Measurements from ENCODE around the gene PLPP2.

The PLPP2 gene

GRCh38 chr19:325937-326565 lies 34.8 kb upstream of the PLPP2 start:
- no peak for TF ChIP-seq CTCF (IDR thresholded peaks at IDR 0.05; ENCODE audit: low read depth, low read length)

GRCh38 chr19:325173-325936 lies 34.2 kb upstream of the PLPP2 start:
- no peak overlapping the region for H3K4me3 ChIP-seq (ENCODE audit: low read depth, low read length)
- TF ChIP-seq CTCF (IDR thresholded peaks at IDR 0.05; ENCODE audit: low read depth, low read length): no peak

More at GRCh38 chr19:325937-326565, 34.8 kb upstream of the PLPP2 start:
- H3K4me3 ChIP-seq (ENCODE audit: low read depth, low read length): no peak overlapping the region

GRCh38 chr19:324716-325115 lies 33.5 kb upstream of the PLPP2 start:
- no peak for TF ChIP-seq CTCF (IDR thresholded peaks at IDR 0.05; ENCODE audit: low read depth, low read length)
- no peak overlapping the region for H3K4me3 ChIP-seq (ENCODE audit: low read depth, low read length)

- TF ChIP-seq CTCF (IDR thresholded peaks at IDR 0.05; ENCODE audit: low read depth, low read length): no peak
- H3K4me3 ChIP-seq (ENCODE audit: low read depth, low read length): no peak overlapping the region
Observed at GRCh38 chr19:322616-323015, 31.4 kb upstream of the PLPP2 start.

- no peak overlapping the region for H3K4me3 ChIP-seq (ENCODE audit: low read depth, low read length)
- no peak for TF ChIP-seq CTCF (IDR thresholded peaks at IDR 0.05; ENCODE audit: low read depth, low read length)
Observed at GRCh38 chr19:318509-318774, 27.2 kb upstream of the PLPP2 start.

GRCh38 chr19:317710-318508 lies 26.7 kb upstream of the PLPP2 start:
- TF ChIP-seq CTCF (IDR thresholded peaks at IDR 0.05; ENCODE audit: low read depth, low read length): no peak
- H3K4me3 ChIP-seq (ENCODE audit: low read depth, low read length): no peak overlapping the region

- no peak overlapping the region for H3K4me3 ChIP-seq (ENCODE audit: low read depth, low read length)
- no peak for TF ChIP-seq CTCF (IDR thresholded peaks at IDR 0.05; ENCODE audit: low read depth, low read length)
Observed at GRCh38 chr19:315811-316210, 24.6 kb upstream of the PLPP2 start.
